ENCODE measurements around the gene NDUFAF8.
"Not testable (repeated sequence)": the region's sequence is repeated elsewhere in the genome, so short reads cannot be mapped to it uniquely, and the experiment has no call there.

Gene NDUFAF8

DNA sequence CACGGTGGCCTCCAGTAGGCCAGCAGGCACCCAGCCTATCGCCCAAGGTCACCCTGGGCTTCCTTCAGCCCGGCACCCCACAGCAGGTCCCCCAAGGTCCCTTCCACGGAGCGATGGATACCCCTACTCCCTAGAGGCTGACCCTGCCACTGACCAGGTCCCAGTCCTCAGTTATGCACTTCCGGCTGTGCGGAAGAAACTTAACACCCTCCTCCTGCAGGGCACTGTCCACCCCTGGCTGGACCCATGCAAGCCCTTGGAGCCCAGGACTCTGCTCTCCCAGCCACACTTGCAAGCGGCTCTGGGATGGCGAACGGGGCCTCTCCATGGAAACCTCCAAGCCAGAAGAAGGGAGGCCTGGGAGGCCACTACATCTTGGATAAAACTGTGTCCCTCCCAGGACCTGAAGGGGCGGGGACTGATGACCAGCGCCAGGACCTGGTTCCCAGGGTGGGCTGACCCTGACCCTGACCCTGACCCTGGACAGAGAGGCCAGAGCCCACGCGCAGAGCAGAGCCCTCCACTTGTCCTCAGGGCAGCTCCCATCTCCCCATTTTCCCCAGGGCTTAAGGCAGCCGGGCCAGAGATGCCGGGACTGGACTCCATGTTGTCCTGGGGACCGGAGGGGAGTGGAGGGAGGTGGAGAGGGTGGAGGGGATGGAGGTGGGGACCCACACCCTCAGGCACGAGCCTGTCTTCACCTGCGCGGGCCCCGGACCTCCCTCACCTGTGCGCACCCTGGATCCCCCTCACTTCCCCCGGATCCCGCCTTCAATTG is 17.1 kb upstream of the NDUFAF8 start:
- H4K20me1 ChIP-seq: peaks cover 25% of the 10 kb centered on the region
- H3K9ac ChIP-seq: peak overlapping the region; percentile 88
- peak overlapping the region; percentile 100 for H3K4me2 ChIP-seq
- peak overlapping the region; percentile 97 for H3K4me3 ChIP-seq
- H3K27ac ChIP-seq: peak overlapping the region; percentile 79
- peaks cover 25% of the 10 kb centered on the region for H3K4me1 ChIP-seq
- peaks cover 31% of the 10 kb centered on the region for H3K36me3 ChIP-seq
- peaks cover under 1% of the 10 kb centered on the region; the same call in 1 of the 2 replicates for H3K9me3 ChIP-seq
- no peak for TF ChIP-seq Cebpa-rat (IDR thresholded peaks at IDR 0.05)
- H3K27me3 ChIP-seq: no peaks in the 10 kb centered on the region

GRCh38 chr17:81222620-81222905 is 16.6 kb upstream of the NDUFAF8 start:
- Histone ChIP-seq H3K4me3 (peak overlapping the region; percentile 97), H3K27ac (peak overlapping the region; percentile 79), H3K9me3 (peaks cover 4% of the 10 kb centered on the region; the same call in 1 of the 2 replicates), H3K4me2 (peak overlapping the region; percentile 100), H3K36me3 (peaks cover 26% of the 10 kb centered on the region), H3K4me1 (peaks cover 25% of the 10 kb centered on the region), H3K9ac (peak overlapping the region; percentile 88), H3K27me3 (no peaks in the 10 kb centered on the region), H4K20me1 (peaks cover 25% of the 10 kb centered on the region)
- TF ChIP-seq Cebpa-rat (IDR thresholded peaks at IDR 0.05): no peak

GRCh38 chr17:81222906-81223761 is 16.0 kb upstream of the NDUFAF8 start, which contains the start of gene CEP131:
Gene CEP131 (minus strand): TSS chr17:81222965. CDS start chr17:81220056, 2,909 bp downstream.
- peaks cover 24% of the 10 kb centered on the region for H3K36me3 ChIP-seq
- no peak for TF ChIP-seq Cebpa-rat (IDR thresholded peaks at IDR 0.05)

GRCh38 chr17:81223762-81224130 is 15.4 kb upstream of the NDUFAF8 start:
- Histone ChIP-seq H3K27ac (peak overlapping the region; percentile 73), H3K4me1 (peaks cover 25% of the 10 kb centered on the region), H3K27me3 (no peaks in the 10 kb centered on the region), H3K4me3 (peak overlapping the region; percentile 57), H4K20me1 (peaks cover 25% of the 10 kb centered on the region), H3K36me3 (peaks cover 24% of the 10 kb centered on the region), H3K4me2 (peak overlapping the region; percentile 91), H3K9me3 (peaks cover 4% of the 10 kb centered on the region; the same call in 1 of the 2 replicates), H3K9ac (peak overlapping the region; percentile 69)
- no peak for TF ChIP-seq Cebpa-rat (IDR thresholded peaks at IDR 0.05)

More at GRCh38 chr17:81222906-81223761, 16.0 kb upstream of the NDUFAF8 start, which contains the start of gene CEP131:
- Histone ChIP-seq H3K27ac (peak within 1 kb of the TSS; percentile 79), H3K9ac (peak within 1 kb of the TSS; percentile 88), H3K27me3 (no peaks in the 10 kb centered on the region), H3K4me1 (peaks cover 25% of the 10 kb centered on the region), H4K20me1 (peaks cover 25% of the 10 kb centered on the region), H3K9me3 (peaks cover 4% of the 10 kb centered on the region; the same call in 1 of the 2 replicates), H3K4me3 (peak within 1 kb of the TSS; percentile 97), H3K4me2 (peak within 1 kb of the TSS; percentile 100)

GRCh38 chr17:81227630-81228029 is 11.5 kb upstream of the NDUFAF8 start:
- not testable (repeated sequence) for H3K4me2 ChIP-seq, H3K9ac ChIP-seq, H3K27ac ChIP-seq, H3K27me3 ChIP-seq, H4K20me1 ChIP-seq, H3K9me3 ChIP-seq, H3K4me3 ChIP-seq, H3K4me1 ChIP-seq
- peaks cover 44% of the 10 kb centered on the region for H3K36me3 ChIP-seq

GRCh38 chr17:81228420-81228819 is 10.7 kb upstream of the NDUFAF8 start:
- H3K4me2 ChIP-seq: no peak overlapping the region
- no peak overlapping the region for H3K4me3 ChIP-seq
- H3K9ac ChIP-seq: no peak overlapping the region
- 0 out of 2 replicates have a peak, but pooled peaks cover 17% of the 10 kb centered on the region for H4K20me1 ChIP-seq
- H3K36me3 ChIP-seq: peaks cover 52% of the 10 kb centered on the region
- H3K9me3 ChIP-seq: peaks cover 4% of the 10 kb centered on the region; the same call in 1 of the 2 replicates
- H3K27ac ChIP-seq: no peak overlapping the region
- TF ChIP-seq Cebpa-rat (IDR thresholded peaks at IDR 0.05): no peak
- H3K27me3 ChIP-seq: no peaks in the 10 kb centered on the region
- peaks cover 8% of the 10 kb centered on the region for H3K4me1 ChIP-seq

DNA sequence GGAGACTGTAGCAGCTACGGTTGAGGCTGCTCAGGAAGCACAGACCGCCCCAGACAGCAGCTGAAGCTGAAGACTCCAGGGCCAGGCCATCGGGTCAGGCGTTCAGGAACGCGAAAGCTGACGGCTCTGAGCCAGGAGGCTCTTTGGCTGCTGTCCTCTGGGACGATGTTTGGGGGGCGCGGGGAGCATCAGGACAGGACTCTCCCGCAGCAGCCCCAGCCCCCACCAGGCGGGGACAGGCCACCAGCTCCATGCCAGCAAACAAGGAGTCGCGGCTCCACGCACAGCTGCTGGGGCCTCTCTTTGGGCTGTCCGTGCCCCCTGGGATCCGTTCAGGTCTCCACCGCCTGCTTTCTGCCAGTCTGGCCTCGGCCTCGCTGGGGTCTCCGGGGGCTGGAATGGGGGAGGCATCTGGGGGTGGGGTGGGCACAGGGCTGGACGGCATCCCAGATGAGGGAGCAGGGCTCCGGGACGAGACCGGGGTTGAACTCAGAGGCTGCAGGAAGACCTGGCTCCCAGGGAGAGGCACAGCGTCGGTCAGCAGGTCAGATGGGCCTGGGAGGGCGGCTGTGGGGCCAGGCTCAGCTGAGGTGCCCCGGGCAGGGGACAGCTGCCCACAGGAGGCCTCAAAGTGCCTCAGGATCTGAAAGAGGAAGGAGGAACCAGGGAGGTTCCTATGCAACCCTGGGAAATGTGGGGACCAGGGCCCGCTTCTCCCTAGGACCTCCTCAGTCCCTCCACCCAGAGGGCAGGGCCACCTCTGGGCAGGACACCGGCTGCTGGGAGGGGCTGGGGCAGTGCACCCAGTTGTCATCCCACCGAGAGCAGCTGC is 10.1 kb upstream of the NDUFAF8 start:
- Histone ChIP-seq H3K4me1 (peaks cover 1% of the 10 kb centered on the region), H4K20me1 (peaks cover 23% of the 10 kb centered on the region), H3K9me3 (peaks cover 4% of the 10 kb centered on the region; the same call in 1 of the 2 replicates), H3K9ac (no peak overlapping the region), H3K4me3 (no peak overlapping the region), H3K4me2 (no peak overlapping the region), H3K36me3 (peaks cover 59% of the 10 kb centered on the region), H3K27ac (no peak overlapping the region), H3K27me3 (no peaks in the 10 kb centered on the region)
- TF ChIP-seq Cebpa-rat (IDR thresholded peaks at IDR 0.05): no peak

DNA sequence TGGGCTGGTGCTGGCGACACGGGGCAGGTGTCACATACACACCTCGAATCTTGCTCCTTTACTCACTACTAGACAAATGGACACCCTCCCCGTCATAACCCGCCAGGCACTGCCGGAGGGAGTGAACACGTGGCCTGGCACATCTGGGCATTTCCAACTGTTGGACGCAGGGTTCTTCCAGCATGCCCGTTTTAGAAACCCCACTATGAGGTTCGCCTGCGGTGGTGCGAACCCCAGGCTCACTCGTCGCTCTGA is 9.5 kb upstream of the NDUFAF8 start:
- H3K36me3 ChIP-seq: peaks cover 63% of the 10 kb centered on the region
- no peak overlapping the region for H3K4me2 ChIP-seq
- no peak overlapping the region for H3K4me3 ChIP-seq
- H3K9ac ChIP-seq: no peak overlapping the region
- TF ChIP-seq Cebpa-rat (IDR thresholded peaks at IDR 0.05): no peak
- H3K9me3 ChIP-seq: peaks cover 4% of the 10 kb centered on the region; the same call in 1 of the 2 replicates
- peaks cover 28% of the 10 kb centered on the region for H4K20me1 ChIP-seq
- H3K4me1 ChIP-seq: no peaks in the 10 kb centered on the region
- no peak overlapping the region for H3K27ac ChIP-seq
- no peaks in the 10 kb centered on the region for H3K27me3 ChIP-seq

DNA sequence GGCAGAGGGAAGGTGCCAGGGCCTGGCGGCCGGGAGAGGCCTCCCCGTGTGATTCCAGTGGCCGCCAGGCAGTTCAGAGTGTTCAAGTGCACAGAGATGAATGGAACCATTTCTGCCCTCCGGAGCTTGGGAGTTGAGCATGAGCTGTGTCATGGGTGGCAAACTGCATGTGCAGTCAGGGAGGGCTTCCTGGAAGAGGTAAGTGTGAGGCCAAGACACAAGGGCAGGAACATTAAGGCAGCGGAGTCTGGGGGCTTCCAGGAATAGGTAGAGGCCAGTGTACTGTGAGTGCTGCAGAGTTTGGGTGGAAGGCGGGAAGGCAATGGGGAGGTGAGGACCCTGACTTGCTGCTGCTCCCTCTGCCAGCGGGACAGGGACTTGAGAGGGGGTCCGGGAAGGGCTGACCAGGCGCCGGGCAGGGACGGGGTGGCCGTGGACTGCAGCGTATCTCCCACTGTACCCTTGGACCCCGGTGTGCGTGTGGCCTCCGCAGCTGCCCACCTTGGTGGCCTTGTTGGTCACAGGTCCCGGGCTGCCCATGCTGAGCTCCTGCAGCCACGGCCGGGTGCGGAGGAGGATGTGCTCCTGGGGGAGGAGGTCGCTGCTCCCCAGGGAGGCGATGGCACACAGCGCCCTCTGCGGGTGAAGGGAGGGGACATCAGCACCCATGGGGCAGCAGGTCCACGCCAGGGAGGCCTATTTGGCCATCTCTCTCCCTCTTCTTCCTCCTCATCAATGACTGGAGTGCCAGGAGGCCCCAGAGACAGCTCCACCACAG is 8.9 kb upstream of the NDUFAF8 start:
- Histone ChIP-seq H3K9ac (no peak overlapping the region), H3K36me3 (peaks cover 63% of the 10 kb centered on the region), H4K20me1 (peaks cover 34% of the 10 kb centered on the region)

More for the DNA sequence above, 8.9 kb upstream of the NDUFAF8 start:
- TF ChIP-seq Cebpa-rat (IDR thresholded peaks at IDR 0.05): no peak
- no peaks in the 10 kb centered on the region for H3K4me1 ChIP-seq
- no peak overlapping the region for H3K4me3 ChIP-seq
- no peak overlapping the region for H3K4me2 ChIP-seq
- no peak overlapping the region for H3K27ac ChIP-seq
- H3K27me3 ChIP-seq: no peaks in the 10 kb centered on the region
- H3K9me3 ChIP-seq: peaks cover 4% of the 10 kb centered on the region; the same call in 1 of the 2 replicates

Data from BLaER1 (cell line).